ENCODE results near the gene CPXM2.

- TF ChIP-seq, protein P1, sequence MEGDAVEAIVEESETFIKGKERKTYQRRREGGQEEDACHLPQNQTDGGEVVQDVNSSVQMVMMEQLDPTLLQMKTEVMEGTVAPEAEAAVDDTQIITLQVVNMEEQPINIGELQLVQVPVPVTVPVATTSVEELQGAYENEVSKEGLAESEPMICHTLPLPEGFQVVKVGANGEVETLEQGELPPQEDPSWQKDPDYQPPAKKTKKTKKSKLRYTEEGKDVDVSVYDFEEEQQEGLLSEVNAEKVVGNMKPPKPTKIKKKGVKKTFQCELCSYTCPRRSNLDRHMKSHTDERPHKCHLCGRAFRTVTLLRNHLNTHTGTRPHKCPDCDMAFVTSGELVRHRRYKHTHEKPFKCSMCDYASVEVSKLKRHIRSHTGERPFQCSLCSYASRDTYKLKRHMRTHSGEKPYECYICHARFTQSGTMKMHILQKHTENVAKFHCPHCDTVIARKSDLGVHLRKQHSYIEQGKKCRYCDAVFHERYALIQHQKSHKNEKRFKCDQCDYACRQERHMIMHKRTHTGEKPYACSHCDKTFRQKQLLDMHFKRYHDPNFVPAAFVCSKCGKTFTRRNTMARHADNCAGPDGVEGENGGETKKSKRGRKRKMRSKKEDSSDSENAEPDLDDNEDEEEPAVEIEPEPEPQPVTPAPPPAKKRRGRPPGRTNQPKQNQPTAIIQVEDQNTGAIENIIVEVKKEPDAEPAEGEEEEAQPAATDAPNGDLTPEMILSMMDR (IDR thresholded peaks at IDR 0.05; ENCODE audit: insufficient read depth, low read length): no peak
- no peak for TF ChIP-seq POLR2AphosphoS5 (IDR thresholded peaks at IDR 0.05; ENCODE audit: low read depth)
These were observed 1.4 kb downstream of the CPXM2 start for GRCh38 chr10:123890226-123890625.
